Breast epithelium (tissue), 4 donors: ENCODE results near the gene MDGA2. TPM values are rescaled to one million over a fixed set of nuclear protein-coding genes. Genes with fewer than 3 reads are reported as not detected.

ENCODE experiments used
- DNase-seq, 2 donors: peaks; one replicate each; pipeline ENCODE4 v3.0.0-alpha.2; 2019; ENCODE audit warnings: low spot score in 2 of 2
- H3K27ac ChIP-seq, 2 donors: fragments of 200-600 bp; sonication (generic) in 1 of 2; one replicate each; pipeline ENCODE4 v1.5.1; 2016 to 2019; ENCODE audit warnings: mild to moderate bottlenecking in 1 of 2
- H3K27me3 ChIP-seq, 2 donors: fragments of 200-600 bp; sonication (generic) in 1 of 2; one replicate each; pipeline versions ENCODE4 v1.5.1 to v1.6.0; 2017 to 2019; ENCODE audit warnings: control low read depth in 1 of 2, mild to moderate bottlenecking in 1 of 2
- H3K36me3 ChIP-seq: fragments of 200-600 bp; one replicate; pipeline ENCODE4 v1.5.1; 2019
- H3K4me1 ChIP-seq, 2 donors: fragments of 200-600 bp; sonication (generic); one replicate each; pipeline ENCODE4 v1.5.1; 2016 to 2019; ENCODE audit warnings: control low read depth in 1 of 2
- H3K4me3 ChIP-seq, 3 donors: fragments of 200-600 bp; sonication (generic); 1 replicate in 2 of 3; 2 replicates in 1 of 3; pipeline ENCODE4 v1.5.1; 2016 to 2019; ENCODE audit warnings: mild to moderate bottlenecking in 3 of 3, moderate library complexity in 2 of 3
- H3K9me3 ChIP-seq, 2 donors: fragments of 200-600 bp; sonication (generic) in 1 of 2; one replicate each; pipeline ENCODE4 v1.5.1; 2016 to 2019; ENCODE audit warnings: control low read depth in 1 of 2
- CTCF ChIP-seq, 3 donors: fragments of 450-650 bp; IDR thresholded peaks; one replicate each; pipeline ENCODE4 v1.5.1; 2016 to 2017; ENCODE audit warnings: antibody characterized with exemption in 3 of 3, mild to moderate bottlenecking in 3 of 3, moderate library complexity in 3 of 3
- POLR2A ChIP-seq: fragments of 450-650 bp; IDR thresholded peaks from one replicate; pipeline ENCODE4 v1.6.1; 2016; ENCODE audit warnings: antibody characterized with exemption, mild to moderate bottlenecking, moderate library complexity
- POLR2AphosphoS5 ChIP-seq, 3 donors: sonication (generic); formaldehyde crosslinking; IDR thresholded peaks; one replicate each; pipeline ENCODE4 v1.6.1; 2017; ENCODE audit warnings: antibody characterized with exemption in 3 of 3
- intact Hi-C: fragments of 100-400 bp; cut with DNase I; formaldehyde crosslinking; loops from one replicate; pipeline ENCODE4 v1.15.1; 2023; ENCODE audit warnings: low total_unique reads
- total RNA-seq, 3 donors: library from RNA; depleted of rRNA; stranded (reverse); fragments of >200 nt; gene quantifications; one replicate each; pipeline ENCODE4 v1.1.0, GENCODE V29; 2016

MDGA2 gene
- total RNA-seq, 3 donors from 2014 or later: not detected

GRCh38 chr14:47590767-47591495 is 84.5 kb downstream of the MDGA2 start:
- H3K36me3 ChIP-seq: no peaks in the 10 kb centered on the region
- no peak for TF ChIP-seq POLR2A
- TF ChIP-seq POLR2AphosphoS5 (IDR thresholded peaks at IDR 0.05): no peak
- no peak for TF ChIP-seq CTCF (IDR thresholded peaks at IDR 0.05)
- no peaks in the 10 kb centered on the region for H3K4me1 ChIP-seq
- DNase-seq: no peak
- H3K4me3 ChIP-seq: no peak overlapping the region
- no peaks in the 10 kb centered on the region for H3K27me3 ChIP-seq
- H3K9me3 ChIP-seq: no peaks in the 10 kb centered on the region
- intact Hi-C loops: no loop called here
- H3K27ac ChIP-seq: no peak overlapping the region

- H3K9me3 ChIP-seq: no peaks in the 10 kb centered on the region
- no peak overlapping the region for H3K4me3 ChIP-seq
- intact Hi-C loops: no loop called here
- no peak overlapping the region for H3K27ac ChIP-seq
- DNase-seq: no peak
- no peaks in the 10 kb centered on the region for H3K27me3 ChIP-seq
- H3K36me3 ChIP-seq: no peaks in the 10 kb centered on the region
- no peaks in the 10 kb centered on the region for H3K4me1 ChIP-seq
- TF ChIP-seq POLR2A (no peak), CTCF (IDR thresholded peaks at IDR 0.05) (no peak), POLR2AphosphoS5 (IDR thresholded peaks at IDR 0.05) (no peak)
Observed at GRCh38 chr14:47585447-47585846, 90.0 kb downstream of the MDGA2 start.

GRCh38 chr14:47567273-47567672 is 108.1 kb downstream of the MDGA2 start:
- no peak for DNase-seq
- Histone ChIP-seq H3K27ac (no peak overlapping the region), H3K27me3 (no peaks in the 10 kb centered on the region), H3K9me3 (no peaks in the 10 kb centered on the region), H3K4me3 (no peak overlapping the region), H3K36me3 (no peaks in the 10 kb centered on the region), H3K4me1 (no peaks in the 10 kb centered on the region)
- TF ChIP-seq CTCF (IDR thresholded peaks at IDR 0.05) (no peak), POLR2A (no peak), POLR2AphosphoS5 (IDR thresholded peaks at IDR 0.05) (no peak)
- intact Hi-C loops: no loop called here

GRCh38 chr14:47557894-47558293 is 117.5 kb downstream of the MDGA2 start:
- intact Hi-C loops: no loop called here

More at GRCh38 chr14:47557894-47558293, 117.5 kb downstream of the MDGA2 start:
- Histone ChIP-seq H3K4me1 (no peaks in the 10 kb centered on the region), H3K27ac (no peak overlapping the region), H3K4me3 (no peak overlapping the region), H3K27me3 (no peaks in the 10 kb centered on the region), H3K36me3 (no peaks in the 10 kb centered on the region), H3K9me3 (no peaks in the 10 kb centered on the region)
- no peak for DNase-seq
- TF ChIP-seq POLR2AphosphoS5 (IDR thresholded peaks at IDR 0.05) (no peak), CTCF (IDR thresholded peaks at IDR 0.05) (no peak), POLR2A (no peak)
